H9 (cell line): ENCODE data around the gene CDH13. TPM values are rescaled to one million over a fixed set of nuclear protein-coding genes. Genes with fewer than 3 reads are reported as not detected.

ENCODE experiments used
- DNase-seq: peaks from one replicate; pipeline ENCODE4 v3.0.0-alpha.2; 2017
- H2AFZ ChIP-seq: one replicate; pipeline ENCODE4 v1.6.1; 2013; ENCODE audit warnings: mild to moderate bottlenecking, low read length, control low read depth, moderate library complexity
- H2AK5ac ChIP-seq: 2 replicates; pipeline ENCODE4 v1.6.1; 2013; ENCODE audit warnings: low read length, control low read depth, mixed read lengths; ENCODE audit not compliant: insufficient read length
- H2BK120ac ChIP-seq: one replicate; pipeline ENCODE4 v1.6.1; 2013; ENCODE audit warnings: low read depth, mild to moderate bottlenecking, low read length, control low read depth, inconsistent platforms; ENCODE audit not compliant: poor library complexity, severe bottlenecking
- H2BK12ac ChIP-seq: 2 replicates; pipeline ENCODE4 v1.6.1; 2013; ENCODE audit warnings: low read length, control low read depth, mixed read lengths, low read depth; ENCODE audit not compliant: insufficient read length
- H2BK15ac ChIP-seq: 2 replicates; pipeline ENCODE4 v1.6.1; 2013; ENCODE audit warnings: low read depth, low read length, control low read depth
- H2BK20ac ChIP-seq: one replicate; pipeline ENCODE4 v1.6.1; 2013; ENCODE audit warnings: low read depth, mild to moderate bottlenecking, low read length, control low read depth, inconsistent platforms; ENCODE audit not compliant: poor library complexity, severe bottlenecking
- H2BK5ac ChIP-seq: 2 replicates; pipeline ENCODE4 v1.6.1; 2013; ENCODE audit warnings: low read length, control low read depth, mixed read lengths; ENCODE audit not compliant: insufficient read length
- H3K14ac ChIP-seq: 2 replicates; pipeline ENCODE4 v1.6.1; 2013; ENCODE audit warnings: low read length, control low read depth; ENCODE audit not compliant: insufficient read depth
- H3K18ac ChIP-seq: 2 replicates; pipeline ENCODE4 v1.6.1; 2013; ENCODE audit warnings: low read depth, mild to moderate bottlenecking, mixed read lengths, low read length, control low read depth; ENCODE audit not compliant: insufficient read length
- H3K23ac ChIP-seq: 2 replicates; pipeline ENCODE4 v1.6.1; 2013; ENCODE audit warnings: low read length, control low read depth, mixed read lengths, low read depth; ENCODE audit not compliant: insufficient read length
- H3K23me2 ChIP-seq: 2 replicates; pipeline ENCODE4 v1.6.1; 2013; ENCODE audit warnings: low read depth, mild to moderate bottlenecking, mixed read lengths, low read length, control low read depth; ENCODE audit not compliant: insufficient read length, poor library complexity, severe bottlenecking
- H3K27ac ChIP-seq: 2 replicates; pipeline ENCODE4 v1.5.1; 2013; ENCODE audit warnings: low read length, control low read depth, mixed read lengths, low read depth; ENCODE audit not compliant: insufficient read length
- H3K27me3 ChIP-seq: 2 replicates; pipeline ENCODE4 v1.6.1; 2013; ENCODE audit warnings: low read length, control low read depth, inconsistent platforms; ENCODE audit not compliant: insufficient read depth
- H3K4ac ChIP-seq: 2 replicates; pipeline ENCODE4 v1.6.1; 2013; ENCODE audit warnings: low read depth, mild to moderate bottlenecking, control low read depth, inconsistent platforms, low read length, moderate library complexity
- H3K4me1 ChIP-seq: 2 replicates; pipeline ENCODE4 v1.6.1; 2013; ENCODE audit warnings: low read length, control low read depth, inconsistent platforms; ENCODE audit not compliant: insufficient read depth
- H3K4me2 ChIP-seq: 2 replicates; pipeline ENCODE4 v1.6.1; 2013; ENCODE audit warnings: low read length, control low read depth, mixed read lengths; ENCODE audit not compliant: insufficient read length, insufficient read depth
- H3K56ac ChIP-seq: 2 replicates; pipeline ENCODE4 v1.6.1; 2013; ENCODE audit warnings: low read depth, mild to moderate bottlenecking, mixed read lengths, low read length, control low read depth; ENCODE audit not compliant: insufficient read length
- H3K79me1 ChIP-seq: 2 replicates; pipeline ENCODE4 v1.6.1; 2013; ENCODE audit warnings: low read depth, mild to moderate bottlenecking, moderate library complexity, low read length, control low read depth, inconsistent platforms; ENCODE audit not compliant: insufficient read depth, poor library complexity, severe bottlenecking
- H3K79me2 ChIP-seq: 2 replicates; pipeline ENCODE4 v1.6.1; 2013; ENCODE audit warnings: low read length, control low read depth, inconsistent platforms; ENCODE audit not compliant: insufficient read depth
- H3K9ac ChIP-seq: 2 replicates; pipeline ENCODE4 v1.6.1; 2013; ENCODE audit warnings: low read length, control low read depth, mixed read lengths; ENCODE audit not compliant: insufficient read length; ENCODE audit errors: extremely low read depth
- H3K9me3 ChIP-seq: one replicate; pipeline ENCODE4 v1.6.1; 2013; ENCODE audit warnings: low read depth, low read length, inconsistent platforms; ENCODE audit not compliant: control insufficient read depth
- H3T11ph ChIP-seq: one replicate; pipeline ENCODE4 v1.6.1; 2013; ENCODE audit warnings: mild to moderate bottlenecking, low read length, control low read depth, inconsistent platforms
- H4K20me1 ChIP-seq: one replicate; pipeline ENCODE4 v1.6.1; 2013; ENCODE audit not compliant: control insufficient read depth, insufficient read length, insufficient read depth
- H4K5ac ChIP-seq: 2 replicates; pipeline ENCODE4 v1.6.1; 2013; ENCODE audit warnings: low read depth, mild to moderate bottlenecking, mixed read lengths, low read length, control low read depth; ENCODE audit not compliant: insufficient read length
- H4K8ac ChIP-seq: replicated peaks from 2 replicates; pipeline ENCODE4 v1.6.1; 2013; ENCODE audit warnings: low read length, control low read depth, mixed read lengths, low read depth; ENCODE audit not compliant: insufficient read length
- H4K91ac ChIP-seq: 2 replicates; pipeline ENCODE4 v1.6.1; 2013; ENCODE audit warnings: low read depth, mild to moderate bottlenecking, moderate library complexity, mixed read lengths, low read length, control low read depth; ENCODE audit not compliant: insufficient read length
- H3K27ac Mint-ChIP-seq, 3 experiments: 2 replicates in 2 of 3; 3 replicates in 1 of 3; pipeline ENCODE4 v1.8.0; 2020 to 2021; ENCODE audit warnings: mixed read lengths in 3 of 3, mild to moderate bottlenecking in 1 of 3, moderate library complexity in 1 of 3
- H3K27me3 Mint-ChIP-seq: 2 replicates; pipeline ENCODE4 v1.8.0; 2021; ENCODE audit warnings: low read depth, mild to moderate bottlenecking, moderate library complexity, mixed read lengths
- H3K36me3 Mint-ChIP-seq, 3 experiments: 2 replicates in 2 of 3; 3 replicates in 1 of 3; pipeline ENCODE4 v1.8.0; 2020 to 2021; ENCODE audit warnings: low read depth in 3 of 3, mixed read lengths in 3 of 3; ENCODE audit not compliant: insufficient read depth in 1 of 3
- H3K4me1 Mint-ChIP-seq, 2 experiments: 2 replicates each; pipeline ENCODE4 v1.8.0; 2020; ENCODE audit warnings: mixed read lengths in 2 of 2
- H3K4me3 Mint-ChIP-seq, 2 experiments: 2 replicates in 1 of 2; 3 replicates in 1 of 2; pipeline ENCODE4 v1.8.0; 2020 to 2021; ENCODE audit warnings: mild to moderate bottlenecking in 2 of 2, mixed read lengths in 2 of 2, moderate library complexity in 1 of 2
- H3K9me3 Mint-ChIP-seq, 2 experiments: 2 replicates in 1 of 2; 3 replicates in 1 of 2; pipeline ENCODE4 v1.8.0; 2020; ENCODE audit warnings: mild to moderate bottlenecking in 2 of 2, mixed read lengths in 2 of 2, moderate library complexity in 1 of 2
- CTCF ChIP-seq: fragments of 200-600 bp; sonication (generic); conservative IDR thresholded peaks from 3 replicates; pipeline ENCODE4 v1.8.0; 2021; ENCODE audit warnings: antibody characterized with exemption, mild to moderate bottlenecking
- WGBS: extraction: QIAGEN DNeasy Blood & Tissue Kit; methylation state at CpG from one replicate; pipeline ENCODE4 v1.1.7; 2013; ENCODE audit warnings: missing lambda C conversion rate, low lambda C conversion rate, mixed read lengths; ENCODE audit not compliant: insufficient read length; ENCODE audit errors: extremely low coverage; 5-methylcytosine and 5-hydroxymethylcytosine counted together
- total RNA-seq: library from RNA; stranded (reverse); gene quantifications from 2 replicates; pipeline ENCODE4 v1.2.1, GENCODE V29; 2021

CDH13 gene
- total RNA-seq, 1 experiment from 2014 or later, result 1.5 TPM

GRCh38 chr16:83198977-83199376, 572.2 kb downstream of the CDH13 start:
- H3K27me3 Mint-ChIP-seq, result 0 out of 2 replicates have a peak, but pooled peaks cover 2% of the 10 kb centered on the region
- no peak overlapping the region for H3K4ac ChIP-seq
- H3K23ac ChIP-seq, result no peak overlapping the region
- no peak overlapping the region for H3K56ac ChIP-seq
- H3K18ac ChIP-seq, result no peak overlapping the region
- H3K4me1 ChIP-seq, result no peaks in the 10 kb centered on the region
- no peaks in the 10 kb centered on the region for H3K79me1 ChIP-seq
- H3K14ac ChIP-seq, result no peak overlapping the region
- no peaks in the 10 kb centered on the region for H4K20me1 ChIP-seq
- no peak overlapping the region for H3T11ph ChIP-seq
- no peak overlapping the region for H3K4me3 Mint-ChIP-seq
- TF ChIP-seq CTCF, result no peak
- no peak overlapping the region for H3K9ac ChIP-seq
- no peak overlapping the region for H3K27ac Mint-ChIP-seq
- H3K4me2 ChIP-seq, result no peak overlapping the region
- H2AFZ ChIP-seq, result no peak overlapping the region
- no CpG with 5 or more reads among the region's 4 CpGs for WGBS
- H2BK5ac ChIP-seq, result no peak overlapping the region
- H3K36me3 Mint-ChIP-seq, result no peaks in the 10 kb centered on the region; a peak in 1 of 7 replicates
- no peak for DNase-seq
- no peaks in the 10 kb centered on the region for H3K23me2 ChIP-seq
- H3K9me3 Mint-ChIP-seq, result peaks cover 0 to 3% of the 10 kb centered on the region in 2 experiments; a peak in 2 of 5 replicates
- no peak overlapping the region for H4K5ac ChIP-seq
- no peaks in the 10 kb centered on the region; the same call in 1 of the 2 replicates for H3K27me3 ChIP-seq
- H3K9me3 ChIP-seq, result no peaks in the 10 kb centered on the region
- H2BK20ac ChIP-seq, result no peak overlapping the region
- H3K4me1 Mint-ChIP-seq, result no peaks in the 10 kb centered on the region
- no peak overlapping the region for H4K91ac ChIP-seq
- no peak overlapping the region for H3K27ac ChIP-seq
- no peak overlapping the region for H2BK12ac ChIP-seq
- H2BK15ac ChIP-seq, result no peak overlapping the region
- H2AK5ac ChIP-seq, result no peak overlapping the region
- H2BK120ac ChIP-seq, result no peak overlapping the region
- no peaks in the 10 kb centered on the region for H3K79me2 ChIP-seq
- no peak overlapping the region for H4K8ac ChIP-seq
